ENCODE results near the gene FUT8. TPM values are rescaled to one million over a fixed set of nuclear protein-coding genes. Genes with fewer than 3 reads are reported as not detected.

FUT8 gene
- total and polyA plus RNA-seq, 4 donors, result 1.1 to 14.1 (median 4.0) TPM

GRCh38 chr14:65703996-65704395, 291.5 kb downstream of the FUT8 start:
- H3K4me3 ChIP-seq (ENCODE audit: low read depth in 1 of 3, low read length in 3 of 3), result no peak overlapping the region
- H3K27me3 ChIP-seq (ENCODE audit: control insufficient read depth in 4 of 4, insufficient read depth in 4 of 4, low read length in 3 of 4), result no peaks in the 10 kb centered on the region
- H3K9me3 ChIP-seq (ENCODE audit: control insufficient read depth in 4 of 4, low read length in 3 of 4), result peaks cover 0 to 1% (median 0%) of the 10 kb centered on the region in 4 donors
- TF ChIP-seq CTCF (IDR thresholded peaks at IDR 0.05; ENCODE audit: low read depth, low read length, missing input control) (no peak), JUND (IDR thresholded peaks at IDR 0.05) (no peak), SP1 (IDR thresholded peaks at IDR 0.05) (no peak), HNF4G (IDR thresholded peaks at IDR 0.05) (no peak), RAD21 (IDR thresholded peaks at IDR 0.05) (no peak), TAF1 (conservative IDR thresholded peaks at IDR 0.05) (no peak), RXRA (IDR thresholded peaks at IDR 0.05) (no peak), HNF4A (conservative IDR thresholded peaks at IDR 0.05) (no peak), REST (IDR thresholded peaks at IDR 0.05) (no peak), FOXA1 (IDR thresholded peaks at IDR 0.05) (no peak)
- TF ChIP-seq, protein P1, sequence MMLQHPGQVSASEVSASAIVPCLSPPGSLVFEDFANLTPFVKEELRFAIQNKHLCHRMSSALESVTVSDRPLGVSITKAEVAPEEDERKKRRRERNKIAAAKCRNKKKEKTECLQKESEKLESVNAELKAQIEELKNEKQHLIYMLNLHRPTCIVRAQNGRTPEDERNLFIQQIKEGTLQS (IDR thresholded peaks at IDR 0.05), result no peak
- TF ChIP-seq, protein P2, sequence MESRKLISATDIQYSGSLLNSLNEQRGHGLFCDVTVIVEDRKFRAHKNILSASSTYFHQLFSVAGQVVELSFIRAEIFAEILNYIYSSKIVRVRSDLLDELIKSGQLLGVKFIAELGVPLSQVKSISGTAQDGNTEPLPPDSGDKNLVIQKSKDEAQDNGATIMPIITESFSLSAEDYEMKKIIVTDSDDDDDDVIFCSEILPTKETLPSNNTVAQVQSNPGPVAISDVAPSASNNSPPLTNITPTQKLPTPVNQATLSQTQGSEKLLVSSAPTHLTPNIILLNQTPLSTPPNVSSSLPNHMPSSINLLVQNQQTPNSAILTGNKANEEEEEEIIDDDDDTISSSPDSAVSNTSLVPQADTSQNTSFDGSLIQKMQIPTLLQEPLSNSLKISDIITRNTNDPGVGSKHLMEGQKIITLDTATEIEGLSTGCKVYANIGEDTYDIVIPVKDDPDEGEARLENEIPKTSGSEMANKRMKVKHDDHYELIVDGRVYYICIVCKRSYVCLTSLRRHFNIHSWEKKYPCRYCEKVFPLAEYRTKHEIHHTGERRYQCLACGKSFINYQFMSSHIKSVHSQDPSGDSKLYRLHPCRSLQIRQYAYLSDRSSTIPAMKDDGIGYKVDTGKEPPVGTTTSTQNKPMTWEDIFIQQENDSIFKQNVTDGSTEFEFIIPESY (IDR thresholded peaks at IDR 0.05), result no peak
- no peak overlapping the region for H3K27ac ChIP-seq (ENCODE audit: low read depth in 1 of 2, low read length in 2 of 2)
- DNase-seq (ENCODE audit: low spot score), result no peak
- no peak overlapping the region for H3K9ac ChIP-seq (ENCODE audit: low read depth in 1 of 2, low read length in 2 of 2)
- WGBS, result 80% methylated on average over 4 of the region's 4 CpGs
- peaks cover 0 to 3% (median 0%) of the 10 kb centered on the region in 4 donors for H3K4me1 ChIP-seq (ENCODE audit: control insufficient read depth in 4 of 4, insufficient read depth in 4 of 4, low read length in 3 of 4)
- no peaks in the 10 kb centered on the region for H3K36me3 ChIP-seq (ENCODE audit: control insufficient read depth in 4 of 4, insufficient read depth in 3 of 4, low read depth in 1 of 4, low read length in 3 of 4)

DNA sequence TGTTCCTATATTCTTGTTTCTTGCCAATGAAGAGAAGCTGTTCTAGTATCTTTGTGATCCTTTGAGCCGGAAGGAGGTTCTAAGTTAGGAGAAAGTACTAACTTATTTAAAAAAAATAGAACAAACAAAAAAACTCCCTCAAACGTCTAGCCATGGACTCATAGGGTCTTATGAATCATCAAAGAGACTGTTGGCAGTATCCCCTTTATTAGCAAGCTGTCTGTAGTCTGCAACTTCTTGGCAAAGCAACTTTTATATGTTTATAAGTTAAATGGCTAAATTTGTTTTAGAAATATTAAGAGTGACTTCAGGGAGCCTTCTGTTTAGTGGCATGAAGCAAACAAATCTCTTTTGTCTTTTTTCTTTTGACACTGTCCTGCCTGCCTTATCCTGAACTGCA, 291.9 kb downstream of the FUT8 start:
- Histone ChIP-seq H3K4me1 (ENCODE audit: control insufficient read depth in 4 of 4, insufficient read depth in 4 of 4, low read length in 3 of 4) (peaks cover 0 to 3% (median 0%) of the 10 kb centered on the region in 4 donors), H3K9ac (ENCODE audit: low read depth in 1 of 2, low read length in 2 of 2) (no peak overlapping the region), H3K36me3 (ENCODE audit: control insufficient read depth in 4 of 4, insufficient read depth in 3 of 4, low read depth in 1 of 4, low read length in 3 of 4) (no peaks in the 10 kb centered on the region), H3K4me3 (ENCODE audit: low read depth in 1 of 3, low read length in 3 of 3) (no peak overlapping the region), H3K9me3 (ENCODE audit: control insufficient read depth in 4 of 4, low read length in 3 of 4) (peaks cover 0 to 1% (median 0%) of the 10 kb centered on the region in 4 donors), H3K27ac (ENCODE audit: low read depth in 1 of 2, low read length in 2 of 2) (no peak overlapping the region), H3K27me3 (ENCODE audit: control insufficient read depth in 4 of 4, insufficient read depth in 4 of 4, low read length in 3 of 4) (no peaks in the 10 kb centered on the region)
- WGBS, result 58% methylated on average over 2 of the region's 2 CpGs
- TF ChIP-seq, protein P2 (IDR thresholded peaks at IDR 0.05), result no peak
- TF ChIP-seq SP1 (IDR thresholded peaks at IDR 0.05) (no peak), FOXA1 (IDR thresholded peaks at IDR 0.05) (no peak)
- TF ChIP-seq, protein P3, sequence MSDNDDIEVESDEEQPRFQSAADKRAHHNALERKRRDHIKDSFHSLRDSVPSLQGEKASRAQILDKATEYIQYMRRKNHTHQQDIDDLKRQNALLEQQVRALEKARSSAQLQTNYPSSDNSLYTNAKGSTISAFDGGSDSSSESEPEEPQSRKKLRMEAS (IDR thresholded peaks at IDR 0.05), result no peak
- no peak for DNase-seq (ENCODE audit: low spot score)

All from liver (tissue), 9 donors.